Astrocyte (in vitro differentiated cells and primary cell): ENCODE results near the gene MBNL2.

Source experiments
- EZH2 ChIP-seq: IDR thresholded peaks from 2 replicates; pipeline ENCODE4 v1.6.1; 2012; ENCODE audit warnings: mild to moderate bottlenecking, low read length, inconsistent platforms; ENCODE audit not compliant: insufficient read depth
- TF ChIP-seq, protein P1 (sequence below): IDR thresholded peaks from 2 replicates; pipeline ENCODE4 v1.5.1; 2011; ENCODE audit warnings: low read depth, mild to moderate bottlenecking, inconsistent platforms, low read length, moderate library complexity; ENCODE audit not compliant: insufficient read depth

DNA sequence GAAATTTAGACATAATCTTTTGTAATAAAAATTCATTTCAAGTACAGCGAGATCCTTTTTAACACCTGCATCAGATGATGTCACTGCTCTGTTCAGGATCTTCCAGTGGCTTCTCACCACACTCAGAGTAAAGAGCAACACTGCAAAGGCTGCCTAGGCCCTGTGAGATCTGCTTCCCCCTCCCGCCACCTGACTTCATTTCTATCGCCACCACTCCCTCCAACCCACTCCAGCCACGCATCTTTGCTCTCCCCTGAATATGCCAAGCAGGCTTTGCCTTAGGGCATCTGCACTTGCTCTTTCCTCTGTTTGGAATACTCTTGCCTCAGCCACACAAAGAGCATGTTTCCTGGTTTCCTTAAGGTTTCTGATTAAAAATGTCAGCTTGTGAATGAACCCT is 58.3 kb downstream of the MBNL2 start:
- TF ChIP-seq, protein P1, sequence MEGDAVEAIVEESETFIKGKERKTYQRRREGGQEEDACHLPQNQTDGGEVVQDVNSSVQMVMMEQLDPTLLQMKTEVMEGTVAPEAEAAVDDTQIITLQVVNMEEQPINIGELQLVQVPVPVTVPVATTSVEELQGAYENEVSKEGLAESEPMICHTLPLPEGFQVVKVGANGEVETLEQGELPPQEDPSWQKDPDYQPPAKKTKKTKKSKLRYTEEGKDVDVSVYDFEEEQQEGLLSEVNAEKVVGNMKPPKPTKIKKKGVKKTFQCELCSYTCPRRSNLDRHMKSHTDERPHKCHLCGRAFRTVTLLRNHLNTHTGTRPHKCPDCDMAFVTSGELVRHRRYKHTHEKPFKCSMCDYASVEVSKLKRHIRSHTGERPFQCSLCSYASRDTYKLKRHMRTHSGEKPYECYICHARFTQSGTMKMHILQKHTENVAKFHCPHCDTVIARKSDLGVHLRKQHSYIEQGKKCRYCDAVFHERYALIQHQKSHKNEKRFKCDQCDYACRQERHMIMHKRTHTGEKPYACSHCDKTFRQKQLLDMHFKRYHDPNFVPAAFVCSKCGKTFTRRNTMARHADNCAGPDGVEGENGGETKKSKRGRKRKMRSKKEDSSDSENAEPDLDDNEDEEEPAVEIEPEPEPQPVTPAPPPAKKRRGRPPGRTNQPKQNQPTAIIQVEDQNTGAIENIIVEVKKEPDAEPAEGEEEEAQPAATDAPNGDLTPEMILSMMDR = no peak
- no peak for TF ChIP-seq EZH2
